WTC11 (cell line): ENCODE data around the gene ADAT3.

Experiments used
- ETV6 ChIP-seq: sonication (generic); formaldehyde crosslinking; IDR thresholded peaks from 2 replicates; pipeline ENCODE4 v1.8.1; 2022; ENCODE audit warnings: mild to moderate bottlenecking, missing genetic modification reagents
- FOXJ3 ChIP-seq: sonication (generic); formaldehyde crosslinking; IDR thresholded peaks from 2 replicates; pipeline ENCODE4 v1.9.0; 2021; ENCODE audit warnings: missing genetic modification reagents, mild to moderate bottlenecking, borderline replicate concordance
- NR2C2 ChIP-seq: sonication (generic); formaldehyde crosslinking; IDR thresholded peaks from 2 replicates; pipeline ENCODE4 v1.8.0; 2022; ENCODE audit warnings: mild to moderate bottlenecking, missing genetic modification reagents
- RELA ChIP-seq: sonication (generic); formaldehyde crosslinking; IDR thresholded peaks from 2 replicates; pipeline ENCODE4 v1.8.1; 2022; ENCODE audit warnings: missing genetic modification reagents, mild to moderate bottlenecking, borderline replicate concordance
- TEAD4 ChIP-seq: sonication (generic); formaldehyde crosslinking; IDR thresholded peaks from 2 replicates; pipeline ENCODE4 v1.8.0; 2022; ENCODE audit warnings: mild to moderate bottlenecking, missing genetic modification reagents
- ZNF423 ChIP-seq: fragments of 250-450 bp; sonication (Bioruptor Pico); IDR thresholded peaks from 2 replicates; pipeline ENCODE4 v2.1.2; 2022; ENCODE audit warnings: mild to moderate bottlenecking, moderate library complexity
- TF ChIP-seq, protein P1 (sequence below): fragments of 200-600 bp; IDR thresholded peaks from 2 replicates; pipeline ENCODE4 v1.8.0; 2022; ENCODE audit warnings: antibody characterized with exemption
- TF ChIP-seq, protein P2 (sequence below): sonication (generic); formaldehyde crosslinking; IDR thresholded peaks from 2 replicates; pipeline ENCODE4 v1.8.0; 2022; ENCODE audit warnings: mild to moderate bottlenecking, missing genetic modification reagents
- TF ChIP-seq, protein P3 (sequence below): sonication (generic); formaldehyde crosslinking; IDR thresholded peaks from 2 replicates; pipeline ENCODE4 v1.8.0; 2022; ENCODE audit warnings: mild to moderate bottlenecking, missing genetic modification reagents
- TF ChIP-seq, protein P4 (sequence below): sonication (generic); formaldehyde crosslinking; IDR thresholded peaks from 2 replicates; pipeline ENCODE4 v1.8.1; 2023; ENCODE audit warnings: mild to moderate bottlenecking, missing genetic modification reagents, moderate library complexity
- TF ChIP-seq, protein P5 (sequence below): sonication (generic); formaldehyde crosslinking; IDR thresholded peaks from 2 replicates; pipeline ENCODE4 v1.8.0; 2022; ENCODE audit warnings: missing genetic modification reagents
- TF ChIP-seq, protein P6 (sequence below): sonication (generic); formaldehyde crosslinking; IDR thresholded peaks from 2 replicates; pipeline ENCODE4 v1.8.1; 2023; ENCODE audit warnings: mild to moderate bottlenecking, missing genetic modification reagents, moderate library complexity
- TF ChIP-seq, protein P7 (sequence below): sonication (generic); formaldehyde crosslinking; IDR thresholded peaks from 2 replicates; pipeline ENCODE4 v1.8.1; 2022; ENCODE audit warnings: low read depth, missing genetic modification reagents, borderline replicate concordance

DNA sequence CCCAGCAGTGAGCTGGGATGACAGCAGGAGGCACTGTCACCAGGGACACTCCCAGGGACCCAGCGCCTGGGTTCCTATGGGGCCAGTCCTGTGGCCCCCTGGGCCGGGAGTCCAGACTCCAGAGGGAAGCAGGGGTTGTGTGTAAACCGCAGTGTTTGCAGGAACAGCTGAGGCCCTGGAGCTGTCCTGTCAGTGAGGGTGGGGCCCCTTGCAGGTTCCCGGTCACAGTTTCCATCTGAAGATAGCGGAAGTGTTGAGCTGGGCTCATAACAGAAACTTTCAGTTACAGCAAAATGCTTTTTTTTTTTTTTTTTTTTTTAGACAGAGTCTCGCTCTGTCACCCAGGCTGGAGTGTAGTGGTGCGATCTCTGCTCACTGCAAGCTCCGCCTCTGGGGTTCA, 18.1 kb downstream of the ADAT3 start:
- TF ChIP-seq, protein P1, sequence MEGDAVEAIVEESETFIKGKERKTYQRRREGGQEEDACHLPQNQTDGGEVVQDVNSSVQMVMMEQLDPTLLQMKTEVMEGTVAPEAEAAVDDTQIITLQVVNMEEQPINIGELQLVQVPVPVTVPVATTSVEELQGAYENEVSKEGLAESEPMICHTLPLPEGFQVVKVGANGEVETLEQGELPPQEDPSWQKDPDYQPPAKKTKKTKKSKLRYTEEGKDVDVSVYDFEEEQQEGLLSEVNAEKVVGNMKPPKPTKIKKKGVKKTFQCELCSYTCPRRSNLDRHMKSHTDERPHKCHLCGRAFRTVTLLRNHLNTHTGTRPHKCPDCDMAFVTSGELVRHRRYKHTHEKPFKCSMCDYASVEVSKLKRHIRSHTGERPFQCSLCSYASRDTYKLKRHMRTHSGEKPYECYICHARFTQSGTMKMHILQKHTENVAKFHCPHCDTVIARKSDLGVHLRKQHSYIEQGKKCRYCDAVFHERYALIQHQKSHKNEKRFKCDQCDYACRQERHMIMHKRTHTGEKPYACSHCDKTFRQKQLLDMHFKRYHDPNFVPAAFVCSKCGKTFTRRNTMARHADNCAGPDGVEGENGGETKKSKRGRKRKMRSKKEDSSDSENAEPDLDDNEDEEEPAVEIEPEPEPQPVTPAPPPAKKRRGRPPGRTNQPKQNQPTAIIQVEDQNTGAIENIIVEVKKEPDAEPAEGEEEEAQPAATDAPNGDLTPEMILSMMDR: no peak
- TF ChIP-seq ETV6 (CRISPR knock-in tag) (no peak), NR2C2 (CRISPR knock-in tag) (no peak), ZNF423 (CRISPR knock-in tag) (no peak), TEAD4 (CRISPR knock-in tag) (no peak), FOXJ3 (no peak), RELA (CRISPR knock-in tag) (no peak)
- TF ChIP-seq, protein P2, sequence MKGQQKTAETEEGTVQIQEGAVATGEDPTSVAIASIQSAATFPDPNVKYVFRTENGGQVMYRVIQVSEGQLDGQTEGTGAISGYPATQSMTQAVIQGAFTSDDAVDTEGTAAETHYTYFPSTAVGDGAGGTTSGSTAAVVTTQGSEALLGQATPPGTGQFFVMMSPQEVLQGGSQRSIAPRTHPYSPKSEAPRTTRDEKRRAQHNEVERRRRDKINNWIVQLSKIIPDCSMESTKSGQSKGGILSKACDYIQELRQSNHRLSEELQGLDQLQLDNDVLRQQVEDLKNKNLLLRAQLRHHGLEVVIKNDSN (CRISPR knock-in tag): no peak
- TF ChIP-seq, protein P3, sequence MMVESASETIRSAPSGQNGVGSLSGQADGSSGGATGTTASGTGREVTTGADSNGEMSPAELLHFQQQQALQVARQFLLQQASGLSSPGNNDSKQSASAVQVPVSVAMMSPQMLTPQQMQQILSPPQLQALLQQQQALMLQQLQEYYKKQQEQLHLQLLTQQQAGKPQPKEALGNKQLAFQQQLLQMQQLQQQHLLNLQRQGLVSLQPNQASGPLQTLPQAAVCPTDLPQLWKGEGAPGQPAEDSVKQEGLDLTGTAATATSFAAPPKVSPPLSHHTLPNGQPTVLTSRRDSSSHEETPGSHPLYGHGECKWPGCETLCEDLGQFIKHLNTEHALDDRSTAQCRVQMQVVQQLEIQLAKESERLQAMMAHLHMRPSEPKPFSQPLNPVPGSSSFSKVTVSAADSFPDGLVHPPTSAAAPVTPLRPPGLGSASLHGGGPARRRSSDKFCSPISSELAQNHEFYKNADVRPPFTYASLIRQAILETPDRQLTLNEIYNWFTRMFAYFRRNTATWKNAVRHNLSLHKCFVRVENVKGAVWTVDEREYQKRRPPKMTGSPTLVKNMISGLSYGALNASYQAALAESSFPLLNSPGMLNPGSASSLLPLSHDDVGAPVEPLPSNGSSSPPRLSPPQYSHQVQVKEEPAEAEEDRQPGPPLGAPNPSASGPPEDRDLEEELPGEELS (CRISPR knock-in tag): no peak
- TF ChIP-seq, protein P4, sequence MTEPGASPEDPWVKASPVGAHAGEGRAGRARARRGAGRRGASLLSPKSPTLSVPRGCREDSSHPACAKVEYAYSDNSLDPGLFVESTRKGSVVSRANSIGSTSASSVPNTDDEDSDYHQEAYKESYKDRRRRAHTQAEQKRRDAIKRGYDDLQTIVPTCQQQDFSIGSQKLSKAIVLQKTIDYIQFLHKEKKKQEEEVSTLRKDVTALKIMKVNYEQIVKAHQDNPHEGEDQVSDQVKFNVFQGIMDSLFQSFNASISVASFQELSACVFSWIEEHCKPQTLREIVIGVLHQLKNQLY (CRISPR knock-in tag): no peak
- TF ChIP-seq, protein P5, sequence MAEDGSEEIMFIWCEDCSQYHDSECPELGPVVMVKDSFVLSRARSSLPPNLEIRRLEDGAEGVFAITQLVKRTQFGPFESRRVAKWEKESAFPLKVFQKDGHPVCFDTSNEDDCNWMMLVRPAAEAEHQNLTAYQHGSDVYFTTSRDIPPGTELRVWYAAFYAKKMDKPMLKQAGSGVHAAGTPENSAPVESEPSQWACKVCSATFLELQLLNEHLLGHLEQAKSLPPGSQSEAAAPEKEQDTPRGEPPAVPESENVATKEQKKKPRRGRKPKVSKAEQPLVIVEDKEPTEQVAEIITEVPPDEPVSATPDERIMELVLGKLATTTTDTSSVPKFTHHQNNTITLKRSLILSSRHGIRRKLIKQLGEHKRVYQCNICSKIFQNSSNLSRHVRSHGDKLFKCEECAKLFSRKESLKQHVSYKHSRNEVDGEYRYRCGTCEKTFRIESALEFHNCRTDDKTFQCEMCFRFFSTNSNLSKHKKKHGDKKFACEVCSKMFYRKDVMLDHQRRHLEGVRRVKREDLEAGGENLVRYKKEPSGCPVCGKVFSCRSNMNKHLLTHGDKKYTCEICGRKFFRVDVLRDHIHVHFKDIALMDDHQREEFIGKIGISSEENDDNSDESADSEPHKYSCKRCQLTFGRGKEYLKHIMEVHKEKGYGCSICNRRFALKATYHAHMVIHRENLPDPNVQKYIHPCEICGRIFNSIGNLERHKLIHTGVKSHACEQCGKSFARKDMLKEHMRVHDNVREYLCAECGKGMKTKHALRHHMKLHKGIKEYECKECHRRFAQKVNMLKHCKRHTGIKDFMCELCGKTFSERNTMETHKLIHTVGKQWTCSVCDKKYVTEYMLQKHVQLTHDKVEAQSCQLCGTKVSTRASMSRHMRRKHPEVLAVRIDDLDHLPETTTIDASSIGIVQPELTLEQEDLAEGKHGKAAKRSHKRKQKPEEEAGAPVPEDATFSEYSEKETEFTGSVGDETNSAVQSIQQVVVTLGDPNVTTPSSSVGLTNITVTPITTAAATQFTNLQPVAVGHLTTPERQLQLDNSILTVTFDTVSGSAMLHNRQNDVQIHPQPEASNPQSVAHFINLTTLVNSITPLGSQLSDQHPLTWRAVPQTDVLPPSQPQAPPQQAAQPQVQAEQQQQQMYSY: no peak
- TF ChIP-seq, protein P6, sequence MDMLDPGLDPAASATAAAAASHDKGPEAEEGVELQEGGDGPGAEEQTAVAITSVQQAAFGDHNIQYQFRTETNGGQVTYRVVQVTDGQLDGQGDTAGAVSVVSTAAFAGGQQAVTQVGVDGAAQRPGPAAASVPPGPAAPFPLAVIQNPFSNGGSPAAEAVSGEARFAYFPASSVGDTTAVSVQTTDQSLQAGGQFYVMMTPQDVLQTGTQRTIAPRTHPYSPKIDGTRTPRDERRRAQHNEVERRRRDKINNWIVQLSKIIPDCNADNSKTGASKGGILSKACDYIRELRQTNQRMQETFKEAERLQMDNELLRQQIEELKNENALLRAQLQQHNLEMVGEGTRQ (CRISPR knock-in tag): no peak
- TF ChIP-seq, protein P7, sequence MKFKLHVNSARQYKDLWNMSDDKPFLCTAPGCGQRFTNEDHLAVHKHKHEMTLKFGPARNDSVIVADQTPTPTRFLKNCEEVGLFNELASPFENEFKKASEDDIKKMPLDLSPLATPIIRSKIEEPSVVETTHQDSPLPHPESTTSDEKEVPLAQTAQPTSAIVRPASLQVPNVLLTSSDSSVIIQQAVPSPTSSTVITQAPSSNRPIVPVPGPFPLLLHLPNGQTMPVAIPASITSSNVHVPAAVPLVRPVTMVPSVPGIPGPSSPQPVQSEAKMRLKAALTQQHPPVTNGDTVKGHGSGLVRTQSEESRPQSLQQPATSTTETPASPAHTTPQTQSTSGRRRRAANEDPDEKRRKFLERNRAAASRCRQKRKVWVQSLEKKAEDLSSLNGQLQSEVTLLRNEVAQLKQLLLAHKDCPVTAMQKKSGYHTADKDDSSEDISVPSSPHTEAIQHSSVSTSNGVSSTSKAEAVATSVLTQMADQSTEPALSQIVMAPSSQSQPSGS (CRISPR knock-in tag): no peak
